DMS153 treated with DMSO at 0.1 percent for 48 hours (cell line): ENCODE measurements around the gene GTF2H4.
"Not testable (repeated sequence)": the region's sequence is repeated elsewhere in the genome, so short reads cannot be mapped to it uniquely, and the experiment has no call there.

ENCODE experiments used
- DNase-seq: peaks from one replicate; lab custom pipeline; 2025; ENCODE audit not compliant: unreplicated experiment; lab: John Stamatoyannopoulos, UW

GTF2H4 gene

DNA sequence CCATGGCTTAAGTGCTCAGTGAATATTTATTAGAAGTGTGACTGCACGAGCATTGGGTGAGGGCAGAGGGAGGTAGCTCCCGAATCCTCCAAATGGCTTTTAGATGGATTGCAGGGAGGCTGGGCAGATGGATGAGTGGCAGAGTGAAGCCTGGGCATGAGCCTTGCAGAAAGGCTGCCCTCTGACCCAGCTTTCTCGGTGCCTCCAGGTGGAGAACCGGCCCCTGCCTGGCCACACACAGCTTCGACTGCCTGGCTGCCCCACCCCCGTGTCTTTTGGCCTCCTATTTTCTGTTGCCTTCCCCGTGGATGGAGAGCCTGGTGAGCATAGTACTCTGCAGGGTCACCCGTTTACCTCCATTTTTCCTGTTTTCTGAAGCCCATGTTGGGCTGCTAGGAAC, 9.5 kb downstream of the GTF2H4 start:
- DNase-seq = no peak

DNA sequence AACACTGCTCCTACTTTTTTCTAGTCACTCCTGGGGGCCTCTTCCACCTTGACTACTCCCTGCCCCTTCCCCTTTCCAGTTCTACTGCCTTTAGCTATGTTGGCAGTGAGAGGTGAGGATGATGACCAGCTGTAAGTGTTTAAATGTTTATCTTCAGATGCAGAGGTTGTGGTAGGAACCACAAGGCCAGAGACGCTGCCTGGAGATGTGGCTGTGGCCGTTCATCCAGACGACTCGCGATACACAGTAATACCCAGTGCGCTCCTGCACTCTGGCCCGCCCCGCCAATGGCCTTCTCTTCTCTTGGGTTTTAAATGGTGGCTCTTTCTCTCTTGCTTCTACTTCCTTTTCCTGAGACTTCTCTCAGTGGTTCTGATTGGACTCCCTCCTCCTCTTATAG, 10.7 kb downstream of the GTF2H4 start:
- no peak for DNase-seq

DNA sequence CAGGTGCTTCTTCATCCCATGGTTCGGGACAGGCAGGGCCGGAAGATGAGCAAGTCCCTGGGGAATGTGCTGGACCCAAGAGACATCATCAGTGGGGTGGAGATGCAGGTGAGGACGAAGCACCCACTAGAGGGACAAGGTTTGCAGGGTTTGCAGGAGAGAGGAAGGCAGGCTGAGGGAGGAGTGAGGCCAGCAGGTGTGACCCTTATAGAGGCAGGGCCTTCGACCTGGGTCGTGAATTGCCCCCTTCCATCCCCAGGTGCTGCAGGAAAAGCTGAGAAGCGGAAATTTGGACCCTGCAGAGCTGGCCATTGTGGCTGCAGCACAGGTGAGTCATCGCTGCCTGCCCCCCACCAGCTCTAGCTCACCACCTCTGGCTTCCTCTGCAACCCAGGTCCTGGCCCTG, 14.4 kb downstream of the GTF2H4 start:
- DNase-seq = no peak

DNA sequence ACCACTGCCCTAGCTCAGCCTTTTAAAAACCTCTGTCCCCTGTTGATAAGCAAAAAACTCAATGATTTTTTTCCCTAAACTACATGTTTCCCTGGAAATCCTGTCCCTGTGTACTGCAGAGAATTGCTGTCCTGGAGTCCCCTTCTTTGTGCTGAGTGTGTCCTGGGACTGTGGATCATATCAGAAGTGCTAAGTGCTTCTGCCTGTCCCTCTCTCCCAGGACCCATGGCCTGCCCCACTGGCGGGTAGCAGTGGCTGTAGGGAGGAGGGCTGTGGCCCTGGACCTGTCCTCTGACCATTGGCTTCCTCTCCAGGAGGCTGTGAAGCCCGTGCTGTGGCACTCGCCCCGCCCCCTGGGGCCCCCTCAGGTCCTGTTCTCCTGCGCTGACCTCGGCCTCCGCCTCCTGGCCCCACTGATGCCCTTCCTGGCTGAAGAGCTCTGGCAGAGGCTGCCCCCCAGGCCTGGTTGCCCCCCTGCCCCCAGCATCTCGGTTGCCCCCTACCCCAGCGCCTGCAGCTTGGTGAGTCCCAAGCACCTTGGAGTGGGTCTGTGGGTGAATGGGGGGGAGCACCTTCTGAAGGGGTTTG, 16.1 kb downstream of the GTF2H4 start:
- DNase-seq = not testable (repeated sequence)

DNA sequence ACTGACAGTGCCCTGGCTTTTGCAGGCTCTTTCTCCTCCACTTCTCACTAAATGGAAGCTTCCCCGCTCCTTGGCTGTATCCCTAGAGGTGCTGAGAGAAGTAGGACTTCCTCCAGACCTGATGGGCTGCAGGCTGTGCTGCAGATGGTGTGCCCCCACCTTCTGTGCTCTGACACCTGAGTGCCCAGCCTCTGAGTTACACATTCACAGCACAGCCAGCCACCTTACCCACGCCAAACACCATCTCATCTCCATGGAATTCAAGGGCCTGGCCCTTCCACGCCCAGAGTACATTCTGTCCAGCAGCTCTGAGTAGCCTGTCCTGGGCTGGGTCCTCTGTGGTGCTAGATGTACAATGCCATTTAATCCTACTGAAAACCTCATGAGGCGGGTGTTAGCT, 18.6 kb downstream of the GTF2H4 start:
- DNase-seq = no peak

DNA sequence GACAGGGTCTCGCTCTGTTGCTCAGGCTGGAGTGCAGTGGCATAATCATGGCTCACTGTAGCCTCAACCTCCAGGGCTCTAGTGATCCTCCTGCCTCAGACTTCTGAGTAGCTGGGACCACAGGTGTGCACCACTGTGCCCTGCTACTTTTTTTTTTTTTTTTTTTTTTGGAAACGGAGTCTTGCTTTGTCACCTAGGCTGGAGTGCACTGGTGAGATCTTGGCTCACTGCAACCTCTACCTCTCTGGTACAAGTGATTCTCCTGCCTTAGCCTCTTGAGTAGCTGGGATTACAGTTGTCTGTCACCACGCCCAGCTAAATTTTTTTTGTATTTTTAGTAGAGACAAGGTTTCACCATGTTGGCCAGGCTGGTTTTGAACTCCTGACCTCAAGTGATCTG, 19.1 kb downstream of the GTF2H4 start:
- DNase-seq = not testable (repeated sequence)

DNA sequence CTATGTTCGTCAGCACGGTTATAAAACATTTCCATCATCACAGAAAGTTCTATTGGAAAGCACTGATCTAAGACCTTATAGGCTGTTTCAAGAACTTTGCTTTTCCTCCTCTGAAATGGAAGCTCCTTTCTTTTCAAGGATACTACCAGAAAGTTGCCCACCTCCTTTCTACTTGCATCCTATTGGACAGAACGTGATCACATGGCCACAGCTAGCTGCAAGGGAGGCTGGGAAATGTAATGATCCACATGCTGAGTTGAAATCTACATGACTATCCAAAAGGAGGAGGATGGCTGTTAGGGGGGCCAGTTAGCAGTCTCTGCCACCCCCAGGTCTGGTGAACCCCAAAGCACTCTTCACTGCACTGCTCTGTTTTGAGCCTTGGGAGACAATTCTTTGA, 20.7 kb downstream of the GTF2H4 start:
- no peak for DNase-seq

DNA sequence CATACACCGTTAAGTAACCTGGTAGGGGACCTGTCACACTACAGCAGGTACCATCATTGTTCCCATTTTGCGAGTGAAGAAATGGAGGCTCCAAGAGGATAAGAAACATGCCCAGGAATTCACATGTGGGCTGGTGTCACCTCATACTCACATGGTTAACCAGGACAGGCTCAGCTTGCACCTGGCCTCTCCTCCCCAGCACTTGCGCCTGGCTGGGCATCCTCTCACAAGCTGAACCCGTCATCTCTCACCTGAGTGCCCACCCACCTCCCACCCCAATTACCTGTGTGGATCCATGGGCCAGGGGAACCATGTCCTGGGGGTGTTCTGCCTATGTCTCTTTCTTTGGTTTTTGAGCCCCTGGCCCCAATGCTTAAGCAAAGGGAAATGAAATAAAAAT, 22.5 kb downstream of the GTF2H4 start:
- DNase-seq = no peak

DNA sequence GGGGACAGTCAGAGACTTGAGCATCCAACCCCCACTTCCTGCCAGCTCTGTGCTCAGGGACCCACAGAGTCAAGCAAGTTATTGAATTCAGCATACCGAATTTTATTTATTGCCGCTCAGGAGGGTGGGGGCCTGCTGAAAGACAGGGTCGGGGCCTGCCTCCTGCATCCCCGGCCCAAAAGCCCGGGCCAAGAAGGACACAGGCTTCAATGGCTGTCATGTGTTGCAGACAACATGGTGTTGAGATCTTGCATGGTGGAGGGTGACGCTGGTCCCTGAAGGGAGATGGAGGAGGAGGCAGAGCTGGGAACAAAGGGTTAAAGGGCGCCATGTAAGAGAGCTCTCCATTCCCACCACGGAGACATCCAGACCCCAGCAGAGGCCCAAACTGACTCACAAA, 23.3 kb downstream of the GTF2H4 start:
- DNase-seq = no peak

DNA sequence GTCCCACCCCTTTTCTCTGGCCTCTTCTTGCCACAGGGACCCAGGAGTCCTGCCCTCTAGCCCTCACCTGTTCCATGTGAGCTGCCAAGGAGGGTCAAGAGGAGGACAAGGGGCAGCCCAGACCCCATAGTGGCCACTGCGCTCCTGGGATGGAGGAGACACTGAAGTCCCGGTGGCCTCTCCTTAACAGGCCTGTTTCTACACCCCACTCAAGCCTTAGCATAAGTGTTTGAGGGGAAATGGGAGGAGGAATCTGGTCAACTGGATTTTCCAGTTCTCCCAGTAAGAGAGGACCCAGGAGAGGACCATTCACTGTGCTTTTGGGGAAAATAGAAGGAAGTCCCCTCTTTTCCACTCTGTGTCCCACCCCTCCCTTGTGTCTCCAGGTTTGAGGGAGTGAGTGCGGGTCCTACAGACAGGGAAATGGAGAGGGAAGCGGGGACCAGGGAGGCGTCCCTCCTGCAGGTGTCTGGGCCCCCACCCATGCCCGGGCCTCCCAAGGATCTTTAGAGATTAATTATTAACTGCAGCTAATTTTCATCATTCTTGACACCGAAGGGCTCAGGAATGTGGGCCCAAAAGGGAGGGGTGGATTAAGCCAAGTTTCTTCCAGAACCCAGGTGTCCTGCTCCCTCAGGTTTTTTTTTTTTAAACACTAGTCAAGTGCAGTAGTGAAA, 24.1 kb downstream of the GTF2H4 start, which contains the start of gene SFTA2:
Gene SFTA2, minus strand, starts transcription at position 202 of the 677 bp plus-strand sequence. Its CDS starts 74 bp downstream, at position 128.
- DNase-seq = no peak

DNA sequence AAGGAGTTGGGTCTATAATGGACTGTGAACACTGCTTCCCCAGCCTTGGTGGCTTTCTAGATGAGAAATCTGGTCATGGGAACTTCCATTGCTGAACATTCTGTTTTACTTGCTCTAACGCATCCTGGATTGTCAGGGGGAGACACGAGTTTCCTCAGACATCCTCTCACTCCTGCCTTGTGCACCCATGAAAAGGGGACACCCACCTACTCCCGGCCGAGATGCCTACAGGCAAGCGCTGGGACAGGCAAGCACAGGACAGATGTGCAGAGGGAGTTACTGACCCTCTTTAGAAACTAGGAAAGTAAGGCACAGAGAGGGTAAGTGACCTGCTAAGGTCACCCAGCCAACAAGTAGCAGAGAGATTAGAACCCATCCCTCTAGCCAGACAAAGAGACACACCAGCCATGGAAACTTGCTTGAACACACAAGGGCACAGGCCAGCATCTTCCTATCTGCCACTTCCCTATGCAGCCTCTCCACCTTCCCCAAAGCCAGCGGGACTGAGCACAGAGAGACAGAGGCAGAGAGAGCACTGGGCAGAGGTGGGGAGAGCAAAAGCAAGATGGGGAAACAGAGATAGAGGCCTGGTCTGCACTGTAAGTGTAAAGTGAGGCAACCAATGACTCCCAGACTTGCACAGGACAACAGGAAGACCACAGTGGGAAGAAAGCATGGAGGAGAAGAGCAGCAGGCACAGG, 24.8 kb downstream of the GTF2H4 start:
- no peak for DNase-seq

DNA sequence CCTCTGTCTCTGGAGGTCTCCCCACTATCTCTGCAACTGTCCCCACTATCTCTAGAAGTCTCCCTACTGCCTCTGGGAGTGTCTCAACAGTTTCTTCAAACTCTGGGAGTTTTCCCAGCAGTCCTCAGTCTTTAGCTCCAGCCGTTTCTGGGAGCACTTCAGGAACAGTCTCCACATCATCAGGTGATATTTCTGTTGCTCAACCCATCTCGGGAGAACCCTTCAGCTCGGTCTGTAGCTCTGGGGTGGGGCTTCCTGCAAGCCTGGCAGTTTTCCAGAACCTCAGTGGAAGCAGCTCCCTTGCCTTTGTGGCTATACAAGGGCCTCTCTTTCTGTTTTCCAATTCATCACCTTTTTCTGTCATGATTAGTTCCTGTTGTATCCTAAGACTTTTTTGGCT, 27.0 kb downstream of the GTF2H4 start:
- DNase-seq = no peak

DNA sequence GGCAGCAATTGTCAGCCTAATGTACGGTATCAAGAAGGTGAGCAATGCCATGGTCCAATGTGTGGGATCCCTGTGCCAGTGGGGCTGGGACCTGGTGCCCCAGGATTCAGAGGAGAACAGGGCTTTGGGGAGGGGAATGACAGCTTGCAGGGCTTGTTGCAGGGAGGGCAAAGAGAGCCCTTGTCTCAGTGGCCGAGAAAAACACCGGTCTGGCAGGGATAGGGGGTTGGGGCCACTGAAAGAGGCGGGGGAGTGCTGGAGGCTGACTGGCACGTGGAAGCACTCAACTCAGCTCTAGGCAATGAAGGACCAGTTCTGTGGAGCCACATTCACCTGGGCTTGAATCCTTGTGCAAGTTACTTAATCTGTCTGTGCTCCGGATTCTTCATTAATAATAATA, 29.3 kb downstream of the GTF2H4 start:
- DNase-seq = no peak

DNA sequence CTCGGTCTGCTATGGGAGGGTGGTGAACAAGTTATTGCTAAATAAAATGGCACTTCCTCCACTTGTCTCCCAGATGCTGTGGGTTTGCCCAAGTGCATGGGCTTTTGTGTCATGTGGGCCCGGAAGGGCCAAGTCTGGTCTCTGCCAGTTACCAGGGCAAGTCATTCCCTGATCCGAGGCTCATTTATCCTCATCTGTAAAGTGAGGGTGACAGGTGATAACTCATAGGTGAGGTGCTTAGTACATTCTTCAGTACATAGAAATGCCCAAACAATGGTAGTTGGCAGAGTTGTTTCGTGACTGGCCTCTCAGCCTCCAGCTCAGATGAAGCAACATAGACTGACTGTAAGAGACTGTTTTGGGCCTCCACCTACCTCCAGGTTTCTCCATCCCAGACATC, 30.7 kb downstream of the GTF2H4 start:
- no peak for DNase-seq

DNA sequence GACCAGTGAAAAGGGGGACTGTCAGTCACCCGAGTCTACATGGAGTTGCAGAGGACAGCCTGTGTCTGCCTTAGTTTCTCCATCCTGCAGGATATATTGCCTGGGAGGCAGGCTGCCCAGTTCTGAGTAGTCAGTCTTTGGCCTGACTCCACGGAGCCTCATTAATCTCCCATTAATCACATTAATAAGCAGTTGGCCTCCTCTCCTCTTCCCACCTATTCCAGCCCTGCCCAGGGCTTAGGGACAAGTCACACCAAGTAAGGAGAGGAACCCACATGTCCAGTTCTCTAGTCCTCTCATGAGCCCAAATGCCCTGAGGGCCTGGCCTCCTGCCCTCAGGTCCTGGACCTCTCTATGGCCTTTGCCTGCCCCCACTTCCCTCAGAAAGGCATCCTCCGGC, 31.5 kb downstream of the GTF2H4 start:
- no peak for DNase-seq

DNA sequence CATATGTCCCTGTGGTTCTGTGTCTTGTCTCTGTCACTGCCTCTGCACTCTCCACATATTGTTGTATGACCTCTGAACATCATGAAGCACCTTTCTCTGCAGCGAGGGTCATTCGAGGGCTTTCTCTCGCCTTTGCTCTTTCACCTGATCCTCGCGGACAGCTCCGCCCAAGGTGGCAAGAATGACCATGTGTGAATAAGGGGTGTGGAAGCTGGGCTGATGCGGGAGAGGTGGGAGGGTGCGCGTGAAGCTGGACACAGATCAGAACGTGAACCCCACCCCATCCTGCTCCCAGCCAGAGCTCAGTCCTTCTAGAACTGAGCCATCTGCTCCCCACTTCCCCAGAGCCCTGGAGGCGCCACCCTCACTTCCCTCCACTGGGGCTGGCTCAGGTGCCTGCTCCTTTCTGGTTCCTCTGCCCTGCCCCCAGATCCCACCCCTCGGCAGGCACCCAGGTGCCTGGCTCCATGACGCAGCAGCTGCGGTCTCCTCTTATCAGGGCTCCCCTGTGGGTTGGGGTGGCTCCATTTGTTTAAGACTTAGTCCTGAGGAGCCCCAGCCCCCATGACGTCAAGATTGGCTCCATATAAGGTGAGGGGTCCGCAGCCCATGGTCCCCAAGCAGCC, 32.5 kb downstream of the GTF2H4 start, which contains the start of gene MUCL3:
Gene MUCL3, plus strand, starts transcription at position 613 of the 626 bp plus-strand sequence. CDS start 27 bp downstream, outside the sequence.
- DNase-seq = no peak

DNA sequence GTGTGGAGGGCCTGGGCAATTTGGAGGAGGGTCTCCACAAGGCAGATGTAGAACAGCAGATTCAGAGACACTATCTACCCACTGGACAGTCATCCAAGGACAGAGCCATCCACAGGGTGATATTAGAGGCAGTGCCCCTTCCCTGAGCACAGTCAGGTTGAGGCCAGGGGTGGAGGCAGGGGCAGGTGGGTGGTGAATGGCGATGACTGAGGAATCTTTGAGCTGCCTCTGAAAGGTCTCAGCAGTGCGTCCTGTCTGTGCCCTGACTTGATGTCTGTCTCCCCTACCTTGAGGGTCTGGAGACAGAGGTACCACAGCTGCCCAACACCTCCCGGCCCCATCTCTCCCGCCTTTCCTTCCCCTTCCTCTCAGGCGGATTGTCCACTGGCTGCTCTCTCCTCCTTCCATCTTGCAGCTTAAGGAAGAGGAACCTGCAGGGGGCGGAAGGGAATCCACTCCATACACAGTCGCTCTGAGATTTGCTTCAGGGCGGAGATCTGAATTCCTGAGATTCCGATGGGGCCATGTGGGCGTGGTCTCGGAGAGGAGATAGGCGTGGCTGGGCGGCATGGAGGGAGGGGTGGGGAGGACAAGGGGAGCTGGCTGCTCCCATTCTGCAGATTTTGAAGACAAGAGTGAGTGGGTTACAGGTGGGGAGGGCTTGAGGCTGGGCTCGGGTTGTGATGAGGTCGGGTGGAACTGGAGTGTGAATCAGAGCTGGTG, 34.5 kb downstream of the GTF2H4 start:
- no peak for DNase-seq

DNA sequence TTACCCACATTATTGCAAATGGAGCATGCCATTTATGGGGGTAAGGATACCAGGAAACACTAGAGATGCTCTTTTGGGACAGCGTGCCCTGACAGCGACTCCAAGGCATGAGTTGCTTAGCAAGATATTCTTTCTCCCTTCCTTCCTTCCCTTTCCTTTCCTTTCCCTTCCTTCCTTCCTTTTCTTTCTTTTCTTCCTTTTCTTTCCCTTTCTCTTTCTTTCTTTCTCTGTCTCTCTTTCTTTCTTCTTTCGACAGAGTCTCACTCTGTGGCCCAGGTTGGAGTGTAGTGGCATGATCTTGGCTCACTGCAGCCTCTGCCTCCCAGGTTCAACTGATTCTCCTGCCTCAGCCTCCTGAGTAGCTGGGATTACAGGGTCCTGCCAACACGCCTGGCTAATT, 36.0 kb downstream of the GTF2H4 start:
- DNase-seq = no peak

DNA sequence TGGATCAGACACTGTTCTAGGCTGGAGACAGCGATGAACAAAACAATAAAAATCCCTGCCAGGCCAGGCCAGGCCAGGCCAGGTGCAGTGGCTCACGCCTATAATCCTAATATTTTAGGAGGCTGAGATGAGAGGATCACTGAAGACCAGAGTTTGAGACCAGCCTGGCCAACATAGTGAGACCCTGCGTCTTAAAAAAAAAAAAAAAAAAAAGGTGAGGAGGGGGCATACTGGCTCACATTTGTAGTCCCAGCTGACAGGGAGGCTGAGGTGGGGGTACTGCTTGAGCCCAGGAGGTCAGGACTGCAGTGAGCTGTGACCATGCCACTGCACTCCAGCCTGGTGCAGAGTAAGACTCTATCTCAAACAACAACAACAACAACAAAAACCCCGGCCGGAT, 37.3 kb downstream of the GTF2H4 start:
- no peak for DNase-seq

DNA sequence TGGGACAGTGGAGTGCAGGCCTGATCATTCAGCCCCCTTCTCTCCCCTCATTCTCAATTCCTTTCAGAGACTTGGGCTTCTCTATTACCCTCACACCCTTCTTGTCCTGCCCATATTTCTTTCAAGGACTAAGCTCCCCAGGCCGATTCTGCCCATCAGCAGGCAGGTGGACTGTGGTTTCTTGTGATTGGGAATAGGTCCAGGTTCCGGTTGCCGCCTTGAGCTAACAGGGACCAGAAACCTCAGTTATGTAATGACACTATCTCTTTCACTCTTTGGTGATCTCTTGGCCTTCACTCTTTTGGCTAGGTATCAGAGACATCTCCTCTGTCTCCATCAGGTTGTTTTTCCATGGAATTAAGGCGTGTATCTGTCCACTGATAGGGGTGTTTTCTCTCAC, 39.2 kb downstream of the GTF2H4 start:
- no peak for DNase-seq

DNA sequence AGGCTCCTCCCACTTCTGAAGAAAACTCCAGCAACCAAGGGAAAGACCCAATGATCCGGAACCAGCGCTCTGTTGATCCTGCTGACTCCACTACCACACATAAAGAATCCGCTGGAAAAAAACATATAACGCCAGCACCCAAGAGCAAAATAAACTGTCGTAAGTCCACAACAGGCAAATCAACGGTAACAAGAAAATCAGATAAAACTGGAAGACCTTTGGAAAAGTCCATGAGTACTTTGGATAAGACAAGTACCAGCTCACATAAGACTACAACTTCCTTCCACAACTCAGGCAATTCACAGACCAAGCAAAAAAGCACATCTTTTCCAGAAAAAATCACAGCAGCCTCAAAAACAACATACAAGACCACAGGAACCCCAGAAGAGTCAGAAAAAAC, 40.8 kb downstream of the GTF2H4 start:
- DNase-seq = no peak
